Pancreas (tissue), 10 donors: ENCODE results near the gene PLSCR3. TPM values are rescaled to one million over a fixed set of nuclear protein-coding genes. Genes with fewer than 3 reads are reported as not detected.

Experiments
- ATAC-seq, 4 donors: fragments of 200-7000 bp; cut with Tn5 transposase; one replicate each; pipeline versions ENCODE4 v1.8.0 to v1.9.1; 2020; ENCODE audit warnings: mild to moderate bottlenecking in 4 of 4, moderate library complexity in 4 of 4
- DNase-seq, 6 donors: peaks; one replicate each; pipeline ENCODE4 v3.0.0-alpha.2; 2020
- FAIRE-seq: peaks from 2 replicates; lab custom pipeline; 2012; peaks lifted over from hg19 to GRCh38; lab: Jason Lieb, UNC
- H3K27ac ChIP-seq, 4 donors: fragments of 200-600 bp; sonication (generic); 1 replicate in 3 of 4; 2 replicates in 1 of 4; pipeline versions ENCODE4 v1.5.0 to v1.8.0; 2020
- H3K27me3 ChIP-seq, 4 donors: fragments of 200-600 bp; one replicate each; pipeline ENCODE4 v1.8.0; 2021
- H3K36me3 ChIP-seq, 3 donors: fragments of 200-600 bp; sonication (generic) in 1 of 3; one replicate each; pipeline versions ENCODE4 v1.5.0 to v1.8.0; 2020 to 2021
- H3K4me1 ChIP-seq, 3 donors: fragments of 200-600 bp; one replicate each; pipeline ENCODE4 v1.8.0; 2021
- H3K4me3 ChIP-seq, 4 donors: fragments of 200-600 bp; sonication (generic) in 2 of 4; one replicate each; pipeline versions ENCODE4 v1.5.0 to v1.8.0; 2020 to 2021
- H3K9me3 ChIP-seq, 4 donors: fragments of 200-600 bp; one replicate each; pipeline ENCODE4 v1.8.0; 2021
- CTCF ChIP-seq, 4 donors: fragments of 200-600 bp; sonication (generic) in 3 of 4; IDR thresholded peaks; one replicate each; pipeline versions ENCODE4 v1.5.0 to v1.8.0; 2021; ENCODE audit warnings: antibody characterized with exemption in 4 of 4
- WGBS, 2 donors: extraction: QIAGEN DNeasy Blood & Tissue Kit; methylation state at CpG; one replicate each; pipeline ENCODE4 v1.1.7; 2013; 5-methylcytosine and 5-hydroxymethylcytosine counted together
- intact Hi-C, 3 donors: fragments of 100-400 bp; cut with DNase I; formaldehyde crosslinking; loops; one replicate each; pipeline versions ENCODE4 v1.11.1 to v1.14.2; 2022
- polyA plus RNA-seq, 2 donors: library from polyadenylated mRNA; stranded (reverse); fragments of 200-250 nt; gene quantifications; one replicate each; pipeline ENCODE4 v1.2.3, GENCODE V29; 2013
- total RNA-seq, 6 donors: library from RNA; stranded (reverse); fragmentation: NEBNext Ultra II Directional in 4 of 6; extraction: Animal tissue kit (Norgen Biotek cat#: 25700) in 4 of 6; gene quantifications; one replicate each; pipeline versions ENCODE4 v1.2.1 to v1.2.4, GENCODE V29; 2021 to 2023
- donor health status: healthy with polysubstance abuse.
- donor health status: DM: no; HTN: no; CAD: no; lungs with moderate emphysema.
- donor health status: DM: no; HTN: no; CAD: no.
- donor health status: control.
- donor health status: control.
- donor health status: Bipolar disorder and iron deficiency.
- donor health status: DM: yes; HTN: yes; CAD: no.
- donor health status: DM: no; HTN: no; CAD: no.
- donor health status: DM: no; HTN: no; CAD: no.
- donor health status: DM: yes; HTN: yes; CAD: no.

PLSCR3 gene
- total and polyA plus RNA-seq, 8 donors = 6.5 to 20.1 (median 9.9) TPM

- ATAC-seq (no peak), FAIRE-seq (no peak), DNase-seq (no peak)
- WGBS, 2 donors = 35 to 44% methylated on average over 3 of the region's 3 CpGs
- H3K4me1 ChIP-seq = no peaks in the 10 kb centered on the region
- no peaks in the 10 kb centered on the region for H3K36me3 ChIP-seq
- intact Hi-C loops = no loop called here
- no peak for TF ChIP-seq CTCF (IDR thresholded peaks at IDR 0.05)
- no peak overlapping the region for H3K4me3 ChIP-seq
- no peak overlapping the region for H3K27ac ChIP-seq
- H3K9me3 ChIP-seq = no peaks in the 10 kb centered on the region
- H3K27me3 ChIP-seq = no peaks in the 10 kb centered on the region
Measured at GRCh38 chr17:7361906-7362305, 32.4 kb downstream of the PLSCR3 start.

GRCh38 chr17:7357381-7357780, 36.9 kb downstream of the PLSCR3 start:
- intact Hi-C loops = loop anchor here in 2 of 3 donors (10.0 kb wide), 3 partner anchors 77 to 227 kb away; partner anchors contain the start of genes FGF11 (in 2 of the 2), TMEM102 (in 2 of the 2), MPDU1 (in 1 of the 2) and TNFSF13 (in 1 of the 2)
- H3K27me3 ChIP-seq = no peaks in the 10 kb centered on the region
- 61 to 77% methylated on average over 2 of the region's 2 CpGs for WGBS, 2 donors
- no peak overlapping the region for H3K27ac ChIP-seq
- ATAC-seq (no peak), FAIRE-seq (no peak), DNase-seq (no peak)
- H3K4me1 ChIP-seq = peaks cover 0 to 12% (median 8%) of the 10 kb centered on the region in 3 donors
- H3K4me3 ChIP-seq = no peak overlapping the region
- TF ChIP-seq CTCF (IDR thresholded peaks at IDR 0.05) = no peak
- H3K9me3 ChIP-seq = no peaks in the 10 kb centered on the region
- no peaks in the 10 kb centered on the region for H3K36me3 ChIP-seq

GRCh38 chr17:7356756-7357155, 37.6 kb downstream of the PLSCR3 start:
- FAIRE-seq = no peak
- H3K27ac ChIP-seq = no peak overlapping the region
- H3K4me3 ChIP-seq = no peak overlapping the region
- H3K9me3 ChIP-seq = no peaks in the 10 kb centered on the region
- no peaks in the 10 kb centered on the region for H3K27me3 ChIP-seq
- H3K36me3 ChIP-seq = no peaks in the 10 kb centered on the region
- H3K4me1 ChIP-seq = peaks cover 0 to 12% (median 8%) of the 10 kb centered on the region in 3 donors
- no peak for ATAC-seq
- WGBS, 2 donors = 59 to 64% methylated on average over 8 of the region's 8 CpGs
- intact Hi-C loops = loop anchor here in 2 of 3 donors (10.0 kb wide), 3 partner anchors 78 to 228 kb away; partner anchors contain the start of genes FGF11 (in 2 of the 2), TMEM102 (in 2 of the 2), MPDU1 (in 1 of the 2) and TNFSF13 (in 1 of the 2)
- no peak for DNase-seq
- TF ChIP-seq CTCF (IDR thresholded peaks at IDR 0.05) = no peak

GRCh38 chr17:7356072-7356549, 38.2 kb downstream of the PLSCR3 start:
- Histone ChIP-seq H3K36me3 (no peaks in the 10 kb centered on the region), H3K9me3 (no peaks in the 10 kb centered on the region), H3K4me1 (peaks cover 0 to 12% (median 8%) of the 10 kb centered on the region in 3 donors), H3K27ac (no peak overlapping the region), H3K4me3 (no peak overlapping the region), H3K27me3 (no peaks in the 10 kb centered on the region)
- peak; percentile 21 to 61 (median 54) for ATAC-seq
- no peak for FAIRE-seq
- 6% methylated on average over 12 of the region's 12 CpGs for WGBS, 2 donors
- intact Hi-C loops = loop anchor here in 2 of 3 donors (10.0 kb wide), 3 partner anchors 79 to 229 kb away; partner anchors contain the start of genes FGF11 (in 2 of the 2), TMEM102 (in 2 of the 2), MPDU1 (in 1 of the 2) and TNFSF13 (in 1 of the 2)
- TF ChIP-seq CTCF (IDR thresholded peaks at IDR 0.05) = peak; percentile 62 to 88 (median 80)
- DNase-seq = peak; percentile 75 to 93 (median 88)

DNA sequence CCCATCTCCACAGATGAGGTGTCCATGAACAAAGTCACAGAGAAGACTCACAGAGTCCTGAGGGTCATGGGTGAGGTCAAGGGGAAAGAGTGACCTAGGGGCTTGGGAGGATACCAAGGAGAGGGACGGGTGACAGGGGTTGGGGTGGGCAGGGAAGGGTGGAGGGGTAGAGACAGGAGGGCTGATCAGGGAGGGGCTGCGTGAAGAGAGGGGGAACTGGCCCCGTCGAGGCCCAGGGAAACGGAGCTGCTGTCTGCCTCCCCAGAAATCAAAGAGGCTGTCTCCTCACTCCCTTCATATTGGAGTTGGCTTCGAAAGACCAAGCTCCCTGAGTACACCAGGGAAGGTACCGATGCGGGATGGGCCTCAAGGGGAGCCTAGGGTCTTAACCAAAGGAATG, 38.8 kb downstream of the PLSCR3 start:
- Histone ChIP-seq H3K27me3 (no peaks in the 10 kb centered on the region), H3K36me3 (no peaks in the 10 kb centered on the region), H3K4me3 (no peak overlapping the region), H3K9me3 (no peaks in the 10 kb centered on the region), H3K4me1 (peaks cover 0 to 14% (median 8%) of the 10 kb centered on the region in 3 donors), H3K27ac (no peak overlapping the region)
- no peak for TF ChIP-seq CTCF (IDR thresholded peaks at IDR 0.05)
- ATAC-seq = no peak
- 71 to 77% methylated on average over 8 of the region's 8 CpGs for WGBS, 2 donors
- DNase-seq = no peak
- FAIRE-seq = no peak
- intact Hi-C loops = loop anchor here in 2 of 3 donors (10.0 kb wide), 3 partner anchors 79 to 229 kb away; partner anchors contain the start of genes FGF11 (in 2 of the 2), TMEM102 (in 2 of the 2), MPDU1 (in 1 of the 2) and TNFSF13 (in 1 of the 2)
